Adrenal gland (tissue), 12 donors: ENCODE results near the gene FBXL19. TPM values are rescaled to one million over a fixed set of nuclear protein-coding genes. Genes with fewer than 3 reads are reported as not detected.

Source experiments
- DNase-seq, 7 donors: peaks; one replicate each; pipeline ENCODE4 v3.0.0-alpha.2; 2019 to 2020
- H3K27ac ChIP-seq, 5 donors: fragments of 200-600 bp; sonication (generic) in 4 of 5; 1 replicate in 3 of 5; 2 replicates in 2 of 5; pipeline versions ENCODE4 v1.5.1 to v1.8.0; 2016 to 2020; ENCODE audit warnings: mild to moderate bottlenecking in 1 of 5
- H3K27me3 ChIP-seq: fragments of 200-600 bp; 2 replicates; pipeline ENCODE4 v1.8.0; 2021
- H3K36me3 ChIP-seq, 2 donors: fragments of 200-600 bp; replicated peaks in 1 of 2; 1 replicate in 1 of 2; 2 replicates in 1 of 2; pipeline versions ENCODE4 v1.5.1 to v1.8.0; 2018 to 2022
- H3K4me1 ChIP-seq, 2 donors: fragments of 200-600 bp; replicated peaks in 1 of 2; 1 replicate in 1 of 2; 2 replicates in 1 of 2; pipeline versions ENCODE4 v1.5.1 to v1.8.0; 2018 to 2021
- H3K4me3 ChIP-seq, 4 donors: fragments of 200-600 bp; sonication (generic) in 3 of 4; one replicate each; pipeline ENCODE4 v1.5.1; 2016 to 2018
- H3K9me3 ChIP-seq, 3 donors: fragments of 200-600 bp; sonication (generic) in 1 of 3; replicated peaks in 1 of 3; 1 replicate in 2 of 3; 2 replicates in 1 of 3; pipeline versions ENCODE4 v1.5.1 to v1.8.0; 2016 to 2021
- CTCF ChIP-seq, 6 experiments: fragments of 450-650 bp in 4 of 6; fragments of 200-600 bp in 2 of 6; sonication (generic) in 1 of 6; IDR thresholded peaks; 1 replicate in 5 of 6; 2 replicates in 1 of 6; pipeline versions ENCODE4 v1.5.1 to v1.8.0; 2016 to 2021; ENCODE audit warnings: antibody characterized with exemption in 6 of 6, mild to moderate bottlenecking in 2 of 6, moderate library complexity in 1 of 6
- POLR2A ChIP-seq, 2 donors: fragments of 450-650 bp; IDR thresholded peaks; one replicate each; pipeline ENCODE4 v1.6.1; 2017; ENCODE audit warnings: antibody characterized with exemption in 2 of 2, mild to moderate bottlenecking in 2 of 2, moderate library complexity in 1 of 2
- WGBS, 4 donors: extraction: QIAGEN DNeasy Blood & Tissue Kit in 2 of 4; methylation state at CpG; one replicate each; pipeline versions ENCODE4 v1.1.5 to v1.1.7; 2013 to 2017; 5-methylcytosine and 5-hydroxymethylcytosine counted together
- intact Hi-C, 2 donors: fragments of 100-400 bp; cut with DNase I; formaldehyde crosslinking; loops; one replicate each; pipeline versions ENCODE4 v1.14.1 to v1.15.0; 2022 to 2023
- polyA plus RNA-seq, 3 donors: library from polyadenylated mRNA; stranded (reverse); fragments of 200-250 nt in 2 of 3; fragments of 350-450 nt in 1 of 3; fragmentation: Illumina TruSeq in 1 of 3; extraction: RNeasy Lipid Tissue Mini Kit (QIAGEN cat#74804) in 1 of 3; gene quantifications; one replicate each; pipeline ENCODE4 v1.2.3, GENCODE V29; 2013 to 2014
- total RNA-seq, 9 donors: library from RNA; depleted of rRNA in 4 of 9; stranded (reverse); fragments of >200 nt in 4 of 9; fragments of 120-200 nt in 1 of 9; fragmentation: NEBNext Ultra II Directional in 1 of 9; extraction: Animal tissue kit (Norgen Biotek cat#: 25700) in 1 of 9; gene quantifications; one replicate each; pipeline versions ENCODE4 v1.1.0 to v1.2.4, GENCODE V29; 2013 to 2023
- donor health status: healthy with polysubstance abuse.
- donor health status: Bipolar disorder and iron deficiency.
- donor health status: DM: yes; HTN: yes; CAD: no.
- donor health status: DM: no; HTN: no; CAD: no.
- donor health status: DM: no; HTN: no; CAD: no.
- donor health status: DM: yes; HTN: yes; CAD: no.

The FBXL19 gene
- total and polyA plus RNA-seq, 12 donors, result 1.6 to 74.1 (median 12.5) TPM

DNA sequence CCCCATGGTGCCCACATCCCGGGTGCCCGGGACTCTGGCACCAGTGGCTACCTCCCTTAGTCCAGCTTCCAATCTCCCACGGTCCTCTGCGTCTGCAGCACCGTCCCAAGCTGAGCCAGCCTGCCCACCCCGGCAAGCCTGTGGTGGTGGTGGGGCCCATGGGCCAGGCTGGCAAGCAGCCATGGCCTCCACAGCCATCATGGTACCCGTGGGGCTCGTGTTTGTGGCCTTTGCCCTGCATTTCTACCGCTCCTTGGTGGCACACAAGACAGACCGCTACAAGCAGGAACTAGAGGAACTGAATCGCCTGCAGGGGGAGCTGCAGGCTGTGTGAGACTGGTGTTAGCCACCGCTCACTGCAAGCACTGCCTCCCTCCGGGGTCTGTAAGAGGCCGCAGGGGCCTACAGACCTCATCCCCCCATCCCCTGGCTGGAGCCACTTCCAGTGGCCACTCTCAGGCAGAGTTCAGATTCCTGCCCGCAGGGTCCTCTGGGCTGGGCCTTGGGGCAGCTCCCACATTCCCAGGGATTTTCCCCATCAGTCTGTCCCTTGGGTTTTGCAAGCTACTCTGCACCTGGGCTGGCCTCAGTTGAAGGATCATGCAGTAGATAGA is 30.2 kb downstream of the FBXL19 start:
- H3K27ac ChIP-seq, result peak overlapping the region in 3 of 5 donors; percentile 21 to 45 (median 30)
- intact Hi-C loops, result no loop called here
- no peak overlapping the region for H3K4me3 ChIP-seq
- no peaks in the 10 kb centered on the region for H3K9me3 ChIP-seq
- WGBS, 4 donors, result 29 to 61% (median 38%) methylated on average over 5 to 15 of the region's 15 CpGs
- peak; percentile 32 to 65 (median 58) for TF ChIP-seq CTCF (IDR thresholded peaks at IDR 0.05)
- TF ChIP-seq POLR2A (IDR thresholded peaks at IDR 0.05), result no peak
- peaks cover 30 to 41% of the 10 kb centered on the region in 2 donors for H3K4me1 ChIP-seq
- no peaks in the 10 kb centered on the region for H3K27me3 ChIP-seq
- peak; percentile 58 to 84 (median 74) for DNase-seq
- no peaks in the 10 kb centered on the region for H3K36me3 ChIP-seq

DNA sequence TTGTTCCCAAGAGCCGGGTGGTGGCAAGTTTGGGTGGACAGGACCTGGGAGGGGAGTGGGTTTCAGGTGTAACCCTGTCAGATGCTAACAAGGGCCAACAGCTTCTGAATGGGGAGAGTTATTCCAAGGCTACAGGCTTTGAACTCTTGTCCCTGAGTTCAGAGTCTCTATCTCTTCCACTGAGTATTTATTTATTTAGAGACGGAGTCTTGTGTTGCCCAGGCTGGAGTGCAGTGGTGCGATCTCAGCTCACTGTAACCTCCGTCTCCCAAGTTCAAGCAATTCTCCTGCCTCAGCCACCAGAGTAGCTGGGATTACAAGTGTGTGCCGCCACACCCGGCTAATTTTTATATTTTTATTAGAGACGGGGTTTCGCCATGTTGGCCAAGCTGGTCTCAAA is 31.6 kb downstream of the FBXL19 start:
- DNase-seq, result no peak
- Histone ChIP-seq H3K4me3 (no peak overlapping the region), H3K9me3 (no peaks in the 10 kb centered on the region), H3K36me3 (peaks cover 0 to 13% of the 10 kb centered on the region in 2 donors), H3K27ac (no peak overlapping the region), H3K27me3 (no peaks in the 10 kb centered on the region), H3K4me1 (peaks cover 32 to 48% of the 10 kb centered on the region in 2 donors)
- no peak for TF ChIP-seq CTCF (IDR thresholded peaks at IDR 0.05)
- no peak for TF ChIP-seq POLR2A (IDR thresholded peaks at IDR 0.05)
- WGBS, 4 donors, result 69 to 76% (median 69%) methylated on average over 8 of the region's 8 CpGs
- intact Hi-C loops, result no loop called here

GRCh38 chr16:30956601-30957455 is 33.5 kb downstream of the FBXL19 start:
- Histone ChIP-seq H3K9me3 (no peaks in the 10 kb centered on the region), H3K36me3 (peaks cover 0 to 31% of the 10 kb centered on the region in 2 donors), H3K4me3 (peak overlapping the region in 3 of 4 donors; percentile 79 to 93 (median 93)), H3K27ac (peak overlapping the region; percentile 94 to 99 (median 98)), H3K4me1 (peaks cover 15 to 29% of the 10 kb centered on the region in 2 donors), H3K27me3 (no peaks in the 10 kb centered on the region)
- TF ChIP-seq CTCF (IDR thresholded peaks at IDR 0.05) (peak in 1 of 6 experiments; percentile 25), POLR2A (IDR thresholded peaks at IDR 0.05) (no peak)
- DNase-seq, result peak; percentile 86 to 93 (median 91)
- WGBS, 4 donors, result 8 to 24% (median 19%) methylated on average over 17 to 42 of the region's 42 CpGs
- intact Hi-C loops, result no loop called here

DNA sequence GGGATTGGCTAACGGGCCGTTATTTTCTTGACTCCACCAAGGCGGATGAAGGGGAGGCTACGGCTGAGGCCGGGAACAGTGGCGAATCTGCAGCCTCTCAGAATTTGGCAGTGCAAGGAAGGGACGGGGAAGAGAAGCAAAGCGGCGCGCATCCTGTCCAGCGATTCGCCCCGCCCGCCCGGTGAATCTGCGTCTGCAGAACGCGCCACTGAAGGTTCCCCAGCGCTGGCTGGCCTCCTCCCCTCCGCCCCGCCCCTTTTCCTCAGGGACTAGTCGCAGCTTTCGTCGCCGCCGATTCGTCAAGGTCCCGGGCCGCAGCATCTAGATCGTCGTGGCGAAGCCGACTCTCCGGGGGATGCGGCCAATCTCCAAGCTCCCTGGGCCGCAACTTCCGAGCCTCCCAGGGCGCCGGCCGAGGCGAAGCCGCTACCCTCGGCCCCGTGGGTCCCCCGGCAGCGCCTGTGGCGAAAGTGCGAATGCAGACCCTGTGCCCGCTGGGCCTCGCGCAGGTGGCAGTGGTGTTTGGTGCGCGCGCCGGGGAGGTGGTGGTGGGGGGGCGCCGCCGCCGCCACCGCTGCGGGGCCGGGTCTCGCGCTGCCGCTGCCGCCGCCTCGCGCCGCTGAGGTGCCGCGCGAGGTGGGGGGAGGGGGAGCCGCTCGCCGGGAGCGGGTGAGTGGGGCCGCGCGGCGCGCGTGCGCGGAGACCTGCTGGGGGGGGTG is 34.2 kb downstream of the FBXL19 start, which contains the start of gene SETD1A:
Gene SETD1A (plus strand): TSS at position 299 of the 719 bp plus-strand sequence. CDS start 978 bp downstream, outside the sequence.
- H3K4me1 ChIP-seq, result peaks cover 15 to 27% of the 10 kb centered on the region in 2 donors
- H3K9me3 ChIP-seq, result no peaks in the 10 kb centered on the region
- TF ChIP-seq POLR2A (IDR thresholded peaks at IDR 0.05) (peak; percentile 11 to 78), CTCF (IDR thresholded peaks at IDR 0.05) (peak in 5 of 6 experiments; percentile 3 to 45 (median 19))
- peaks cover 0 to 39% of the 10 kb centered on the region in 2 donors for H3K36me3 ChIP-seq
- 0% methylated on average over 7 to 85 of the region's 85 CpGs for WGBS, 4 donors
- intact Hi-C loops, result no loop called here
- no peaks in the 10 kb centered on the region for H3K27me3 ChIP-seq
- H3K27ac ChIP-seq, result peak within 1 kb of the TSS; percentile 94 to 99 (median 98)
- peak within 1 kb of the TSS; percentile 79 to 93 (median 90) for H3K4me3 ChIP-seq
- DNase-seq, result peak; percentile 95 to 99 (median 98)
